Osteocyte (in vitro differentiated cells): ENCODE results near the gene KRTAP12-3. TPM values are rescaled to one million over a fixed set of nuclear protein-coding genes. Genes with fewer than 3 reads are reported as not detected.
"Not testable (repeated sequence)": the region's sequence is repeated elsewhere in the genome, so short reads cannot be mapped to it uniquely, and the experiment has no call there.

Experiments used
- DNase-seq: peaks from one replicate; pipeline ENCODE4 v3.0.0; 2021; ENCODE audit warnings: mixed read lengths; ENCODE audit not compliant: unreplicated experiment; ENCODE audit errors: extremely low spot score
- H3K27ac Mint-ChIP-seq: one replicate; pipeline ENCODE4 v1.8.0; 2021; ENCODE audit warnings: mild to moderate bottlenecking, mixed read lengths; ENCODE audit not compliant: unreplicated experiment
- H3K27me3 Mint-ChIP-seq: one replicate; pipeline ENCODE4 v1.8.0; 2021; ENCODE audit warnings: mixed read lengths; ENCODE audit not compliant: unreplicated experiment
- H3K36me3 Mint-ChIP-seq: one replicate; pipeline ENCODE4 v1.8.0; 2021; ENCODE audit warnings: mixed read lengths; ENCODE audit not compliant: unreplicated experiment
- H3K4me1 Mint-ChIP-seq: one replicate; pipeline ENCODE4 v1.8.0; 2021; ENCODE audit warnings: mixed read lengths; ENCODE audit not compliant: unreplicated experiment
- H3K4me3 Mint-ChIP-seq: one replicate; pipeline ENCODE4 v1.8.0; 2021; ENCODE audit warnings: mild to moderate bottlenecking, moderate library complexity, mixed read lengths; ENCODE audit not compliant: unreplicated experiment
- H3K9me3 Mint-ChIP-seq: one replicate; pipeline ENCODE4 v1.8.0; 2021; ENCODE audit warnings: mixed read lengths; ENCODE audit not compliant: unreplicated experiment
- long read RNA-seq: library from polyadenylated mRNA; unstranded; transcript quantifications from one replicate; pipeline ENCODE4 v2.0.0, GENCODE V29; 2021
- total RNA-seq: library from RNA; stranded (reverse); gene quantifications from 2 replicates; pipeline ENCODE4 v1.2.1, GENCODE V29; 2021
- TF ChIP-seq, protein P1 (sequence below): fragments of 200-600 bp; sonication (generic); IDR thresholded peaks from 2 replicates; pipeline ENCODE4 v1.5.0; 2021; ENCODE audit warnings: antibody characterized with exemption, mild to moderate bottlenecking, moderate library complexity

The KRTAP12-3 gene, protein sequence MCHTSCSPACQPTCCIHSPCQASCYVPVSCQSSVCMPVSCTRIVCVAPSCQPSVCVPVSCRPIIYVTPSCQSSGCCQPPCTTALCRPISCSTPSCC
- not detected in 2 replicates for total RNA-seq
- long read RNA-seq, result 0 reads

DNA sequence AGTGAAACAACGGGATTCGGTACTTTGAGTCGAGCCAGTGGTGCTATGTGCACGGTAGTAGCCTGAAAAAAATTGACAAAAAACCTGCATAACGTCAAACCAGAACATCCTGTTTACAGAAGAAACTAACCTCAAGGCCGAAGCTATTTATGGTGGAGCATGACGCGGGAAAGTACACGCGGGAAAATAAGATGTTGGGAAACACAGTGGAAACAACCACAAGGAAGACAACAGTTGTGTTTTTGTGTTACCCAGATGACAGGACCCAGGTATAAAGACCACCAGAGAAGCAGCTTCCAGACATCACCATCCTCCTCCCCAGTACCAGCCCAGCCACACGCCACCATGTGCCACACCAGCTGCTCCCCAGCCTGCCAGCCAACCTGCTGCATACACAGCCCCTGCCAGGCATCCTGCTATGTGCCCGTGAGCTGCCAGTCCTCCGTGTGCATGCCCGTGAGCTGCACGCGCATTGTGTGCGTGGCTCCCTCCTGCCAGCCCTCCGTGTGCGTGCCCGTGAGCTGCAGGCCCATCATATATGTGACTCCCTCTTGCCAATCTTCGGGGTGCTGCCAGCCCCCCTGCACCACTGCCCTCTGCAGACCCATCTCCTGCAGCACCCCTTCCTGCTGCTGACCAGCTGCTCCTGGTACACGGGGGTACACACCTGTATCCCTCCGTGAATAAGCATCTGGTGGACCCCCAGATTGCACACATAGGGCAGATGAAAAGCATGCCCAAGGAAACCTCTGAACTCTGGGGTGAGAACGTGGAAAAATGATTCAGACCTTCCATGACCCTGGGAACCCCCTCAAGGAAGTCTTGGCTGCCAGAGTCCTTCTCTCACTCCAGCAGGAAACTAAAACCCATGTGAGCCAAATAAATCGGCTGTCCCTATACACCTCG is at the start of gene KRTAP12-3:
Gene KRTAP12-3, plus strand, starts transcription at position 298 of the 906 bp plus-strand sequence. Its CDS starts 48 bp downstream, at position 346.
- TF ChIP-seq, protein P1, sequence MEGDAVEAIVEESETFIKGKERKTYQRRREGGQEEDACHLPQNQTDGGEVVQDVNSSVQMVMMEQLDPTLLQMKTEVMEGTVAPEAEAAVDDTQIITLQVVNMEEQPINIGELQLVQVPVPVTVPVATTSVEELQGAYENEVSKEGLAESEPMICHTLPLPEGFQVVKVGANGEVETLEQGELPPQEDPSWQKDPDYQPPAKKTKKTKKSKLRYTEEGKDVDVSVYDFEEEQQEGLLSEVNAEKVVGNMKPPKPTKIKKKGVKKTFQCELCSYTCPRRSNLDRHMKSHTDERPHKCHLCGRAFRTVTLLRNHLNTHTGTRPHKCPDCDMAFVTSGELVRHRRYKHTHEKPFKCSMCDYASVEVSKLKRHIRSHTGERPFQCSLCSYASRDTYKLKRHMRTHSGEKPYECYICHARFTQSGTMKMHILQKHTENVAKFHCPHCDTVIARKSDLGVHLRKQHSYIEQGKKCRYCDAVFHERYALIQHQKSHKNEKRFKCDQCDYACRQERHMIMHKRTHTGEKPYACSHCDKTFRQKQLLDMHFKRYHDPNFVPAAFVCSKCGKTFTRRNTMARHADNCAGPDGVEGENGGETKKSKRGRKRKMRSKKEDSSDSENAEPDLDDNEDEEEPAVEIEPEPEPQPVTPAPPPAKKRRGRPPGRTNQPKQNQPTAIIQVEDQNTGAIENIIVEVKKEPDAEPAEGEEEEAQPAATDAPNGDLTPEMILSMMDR, result no peak
- H3K9me3 Mint-ChIP-seq, result peaks cover 11% of the 10 kb centered on the region
- no peaks in the 10 kb centered on the region for H3K36me3 Mint-ChIP-seq
- peaks cover 27% of the 10 kb centered on the region for H3K27me3 Mint-ChIP-seq
- H3K4me3 Mint-ChIP-seq, result no peak within 1 kb of the TSS
- H3K27ac Mint-ChIP-seq, result no peak within 1 kb of the TSS
- H3K4me1 Mint-ChIP-seq, result no peaks in the 10 kb centered on the region
- DNase-seq, result peak; percentile 75

DNA sequence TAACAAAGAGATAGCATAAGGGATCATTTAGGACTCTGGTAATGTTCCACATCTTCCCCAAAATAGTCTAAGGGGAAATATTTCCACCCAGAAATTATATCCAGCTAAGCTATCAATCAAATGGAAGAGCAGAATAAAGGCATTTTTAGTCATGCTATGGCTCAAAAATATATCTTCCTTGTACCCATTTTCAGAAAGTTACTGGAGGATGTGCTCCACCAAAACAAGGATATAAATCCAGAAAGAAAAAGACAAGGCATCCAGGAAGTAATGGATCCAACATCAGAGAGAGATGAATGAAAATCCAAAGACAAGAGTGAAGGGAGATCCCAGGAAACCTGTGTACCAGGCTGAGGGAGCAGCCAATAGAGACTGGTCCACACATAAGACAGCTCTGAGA is 48.5 kb upstream of the KRTAP12-3 start:
- DNase-seq, result no peak
- no peaks in the 10 kb centered on the region for H3K4me1 Mint-ChIP-seq
- peaks cover 18% of the 10 kb centered on the region for H3K27me3 Mint-ChIP-seq
- TF ChIP-seq, protein P1, result no peak
- H3K9me3 Mint-ChIP-seq, result peaks cover 26% of the 10 kb centered on the region
- H3K27ac Mint-ChIP-seq, result no peak overlapping the region
- H3K4me3 Mint-ChIP-seq, result no peak overlapping the region
- no peaks in the 10 kb centered on the region for H3K36me3 Mint-ChIP-seq

DNA sequence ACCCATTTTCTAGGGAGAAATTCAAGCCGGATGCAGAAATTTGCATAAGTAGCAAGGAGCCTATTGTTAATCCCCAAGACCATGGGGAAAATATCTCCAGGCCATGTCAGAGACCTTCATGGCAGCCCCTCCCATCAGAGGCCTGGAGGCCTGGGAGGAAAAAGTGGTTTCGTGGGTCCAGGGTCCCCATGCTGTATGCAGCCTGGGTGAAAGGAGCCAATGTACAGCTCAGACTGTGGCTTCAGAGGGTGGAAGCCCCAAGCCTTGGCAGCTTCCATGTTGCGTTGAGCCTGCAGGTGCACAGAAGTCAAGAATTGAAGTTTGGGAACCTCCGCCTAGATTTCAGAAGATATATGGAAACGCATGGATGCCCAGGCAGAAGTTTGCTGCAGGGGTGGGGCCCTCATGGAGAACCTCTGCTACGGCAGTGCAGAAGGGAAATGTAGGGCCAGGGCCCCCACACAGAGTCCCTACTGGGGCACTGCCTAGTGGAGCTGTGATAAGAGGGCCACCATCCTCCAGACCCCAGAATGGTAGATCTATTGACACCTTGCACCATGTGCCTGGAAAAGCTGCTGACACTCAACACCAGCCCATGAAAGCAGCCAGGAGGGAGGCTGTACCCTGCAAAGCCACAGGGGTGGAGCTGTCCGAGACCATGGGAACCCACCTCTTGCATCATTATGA is 47.4 kb upstream of the KRTAP12-3 start:
- H3K4me3 Mint-ChIP-seq, H3K36me3 Mint-ChIP-seq, H3K27me3 Mint-ChIP-seq, H3K27ac Mint-ChIP-seq, H3K4me1 Mint-ChIP-seq: not testable (repeated sequence)
- peaks cover 21% of the 10 kb centered on the region for H3K9me3 Mint-ChIP-seq
- peak; percentile 69 for DNase-seq

DNA sequence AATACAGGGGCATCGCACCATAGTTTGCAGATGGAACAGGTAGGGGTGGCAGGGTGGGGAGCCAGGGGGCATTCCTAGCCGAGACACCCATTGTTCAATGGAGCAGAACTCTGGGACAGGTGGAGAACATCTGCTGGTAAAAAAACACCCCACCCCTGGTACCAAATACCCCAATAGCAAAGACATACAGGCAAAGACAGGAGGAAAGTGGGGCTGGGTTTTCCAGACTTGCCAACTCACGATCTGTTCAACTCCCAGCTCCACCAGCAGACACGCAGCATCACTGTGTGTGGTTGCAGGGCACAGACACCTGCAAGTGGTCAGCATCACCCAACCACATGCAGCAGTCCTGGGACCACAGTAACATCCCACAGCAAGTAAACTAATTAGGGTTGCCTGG is 46.2 kb upstream of the KRTAP12-3 start:
- peaks cover under 1% of the 10 kb centered on the region for H3K27me3 Mint-ChIP-seq
- no peak overlapping the region for H3K27ac Mint-ChIP-seq
- peaks cover 21% of the 10 kb centered on the region for H3K9me3 Mint-ChIP-seq
- H3K36me3 Mint-ChIP-seq, result no peaks in the 10 kb centered on the region
- peak; percentile 64 for DNase-seq
- H3K4me1 Mint-ChIP-seq, result no peaks in the 10 kb centered on the region
- TF ChIP-seq, protein P1, result no peak
- H3K4me3 Mint-ChIP-seq, result no peak overlapping the region

DNA sequence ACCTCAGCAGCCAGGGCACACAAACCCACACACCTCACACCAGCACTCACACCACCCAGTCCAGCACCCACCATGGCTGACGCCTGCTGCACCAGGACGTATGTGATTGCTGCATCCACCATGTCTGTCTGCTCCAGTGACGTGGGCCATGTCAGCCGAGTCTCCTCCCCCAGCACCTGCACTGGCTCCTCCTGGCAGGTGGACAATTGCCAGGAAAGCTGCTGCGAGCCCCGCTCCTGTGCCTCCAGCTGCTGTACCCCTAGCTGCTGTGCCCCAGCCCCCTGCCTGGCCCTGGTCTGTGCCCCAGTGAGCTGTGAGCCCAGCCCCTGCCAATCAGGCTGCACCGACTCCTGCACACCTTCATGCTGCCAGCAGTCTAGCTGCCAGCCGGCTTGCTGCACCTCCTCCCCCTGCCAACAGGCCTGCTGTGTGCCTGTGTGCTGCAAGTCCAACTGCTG is 45.7 kb upstream of the KRTAP12-3 start, which contains the start of gene KRTAP10-8:
Gene KRTAP10-8, plus strand, starts transcription at position 51 of the 458 bp plus-strand sequence. Its CDS starts 22 bp downstream, at position 73.
- peaks cover 21% of the 10 kb centered on the region for H3K9me3 Mint-ChIP-seq
- no peak within 1 kb of the TSS for H3K4me3 Mint-ChIP-seq
- H3K27ac Mint-ChIP-seq, result no peak within 1 kb of the TSS

More for the DNA sequence above, 45.7 kb upstream of the KRTAP12-3 start, which contains the start of gene KRTAP10-8:
- Mint-ChIP-seq H3K27me3 (no peaks in the 10 kb centered on the region), H3K36me3 (no peaks in the 10 kb centered on the region), H3K4me1 (no peaks in the 10 kb centered on the region)
- TF ChIP-seq, protein P1, result no peak
- peak; percentile 77 for DNase-seq
